Caco-2 (cell line): Measurements from ENCODE around the gene BIRC7. TPM values are rescaled to one million over a fixed set of nuclear protein-coding genes. Genes with fewer than 3 reads are reported as not detected.

ENCODE experiments used
- BruUV-seq: library from RNA; stranded (reverse); fragments of 400-500 nt; replicated peaks from 2 replicates; lab custom pipeline; 2021; lab: Mats Ljungman, UMichigan
- CTCF ChIA-PET: fragments of 300-600 bp; sonication (Branson Sonifier 250); formaldehyde crosslinking; loops from one replicate; lab custom pipeline; 2022; ENCODE audit warnings: antibody characterized with exemption; lab: Charles Lee
- POLR2A ChIA-PET: fragments of 300-600 bp; sonication (Branson Sonifier 250); formaldehyde crosslinking; loops from one replicate; lab custom pipeline; 2022; ENCODE audit warnings: antibody characterized with exemption; lab: Charles Lee
- DNase-seq, 2 experiments: peaks; one replicate each; pipeline versions ENCODE4 v3.0.0 to v3.0.0-alpha.2; 2020 to 2022
- H3K27me3 ChIP-seq: replicated peaks from 2 replicates; pipeline ENCODE4 v1.6.0; 2011; ENCODE audit warnings: low read length; ENCODE audit not compliant: control insufficient read depth, insufficient read depth
- H3K36me3 ChIP-seq: 2 replicates; pipeline ENCODE4 v1.5.1; 2011; ENCODE audit warnings: low read length; ENCODE audit not compliant: control insufficient read depth, insufficient read depth
- H3K4me1 ChIP-seq: fragments of 250-450 bp; sonication (Bioruptor Pico); 2 replicates; pipeline ENCODE4 v1.5.1; 2020; ENCODE audit warnings: mild to moderate bottlenecking
- H3K4me3 ChIP-seq: 2 replicates; pipeline ENCODE4 v1.5.1; 2011; ENCODE audit warnings: low read depth, mild to moderate bottlenecking, control low read depth, low read length
- H3K9me3 ChIP-seq: fragments of 250-450 bp; sonication (Bioruptor Pico); 2 replicates; pipeline ENCODE4 v1.5.1; 2020; ENCODE audit warnings: mild to moderate bottlenecking, moderate library complexity
- H3K27ac Mint-ChIP-seq: one replicate; pipeline ENCODE4 v1.8.0; 2022; ENCODE audit warnings: mixed read lengths; ENCODE audit not compliant: unreplicated experiment
- H3K27me3 Mint-ChIP-seq: one replicate; pipeline ENCODE4 v1.8.0; 2022; ENCODE audit warnings: mixed read lengths; ENCODE audit not compliant: insufficient read depth, unreplicated experiment
- H3K36me3 Mint-ChIP-seq: one replicate; pipeline ENCODE4 v1.8.0; 2022; ENCODE audit warnings: mild to moderate bottlenecking, mixed read lengths; ENCODE audit not compliant: insufficient read depth, unreplicated experiment
- H3K4me1 Mint-ChIP-seq: one replicate; pipeline ENCODE4 v1.8.0; 2022; ENCODE audit warnings: low read depth, mixed read lengths; ENCODE audit not compliant: unreplicated experiment
- H3K4me3 Mint-ChIP-seq: one replicate; pipeline ENCODE4 v1.8.0; 2022; ENCODE audit warnings: mild to moderate bottlenecking, moderate library complexity, mixed read lengths; ENCODE audit not compliant: unreplicated experiment
- H3K9me3 Mint-ChIP-seq: one replicate; pipeline ENCODE4 v1.8.0; 2022; ENCODE audit warnings: mixed read lengths; ENCODE audit not compliant: unreplicated experiment
- intact Hi-C: fragments of 100-400 bp; cut with micrococcal nuclease; formaldehyde crosslinking; loops from one replicate; pipeline ENCODE4 v1.10.0; 2022; ENCODE audit not compliant: unreplicated experiment
- total RNA-seq: library from RNA; stranded (reverse); gene quantifications from 2 replicates; pipeline ENCODE4 v1.2.3, GENCODE V29; 2022
- TF ChIP-seq, protein P1 (sequence below), 2 experiments: fragments of 200-600 bp in 1 of 2; IDR thresholded peaks; 1 replicate in 1 of 2; 2 replicates in 1 of 2; pipeline versions ENCODE4 v1.5.1 to v1.8.0; 2011 to 2022; ENCODE audit warnings: antibody characterized with exemption in 1 of 2, control low read depth in 1 of 2, inconsistent platforms in 1 of 2, low read depth in 1 of 2, low read length in 1 of 2, mild to moderate bottlenecking in 1 of 2, moderate library complexity in 1 of 2; ENCODE audit not compliant: insufficient read depth in 1 of 2, severe bottlenecking in 1 of 2, unreplicated experiment in 1 of 2

The BIRC7 gene
- total RNA-seq, 1 experiment from 2014 or later: 0.54 TPM

GRCh38 chr20:63285636-63286615 lies 50.2 kb downstream of the BIRC7 start:
- Mint-ChIP-seq H3K4me1 (no peaks in the 10 kb centered on the region), H3K36me3 (peaks cover 99% of the 10 kb centered on the region), H3K27ac (no peak overlapping the region), H3K4me3 (no peak overlapping the region), H3K27me3 (no peaks in the 10 kb centered on the region), H3K9me3 (no peaks in the 10 kb centered on the region)
- CTCF ChIA-PET: interaction anchor here (0.6 to 3.8 kb wide), 3 partner anchors 13 to 192 kb away, joined by 3 to 18 read pairs (median 5); no protein-coding TSS in a partner anchor
- Histone ChIP-seq H3K4me1 (no peaks in the 10 kb centered on the region), H3K36me3 (peaks cover 3% of the 10 kb centered on the region), H3K4me3 (no peak overlapping the region), H3K27me3 (no peaks in the 10 kb centered on the region), H3K9me3 (no peaks in the 10 kb centered on the region)
- intact Hi-C loops: no loop called here
- no peak for DNase-seq
- no TSS peak for BruUV-seq
- TF ChIP-seq, protein P1, sequence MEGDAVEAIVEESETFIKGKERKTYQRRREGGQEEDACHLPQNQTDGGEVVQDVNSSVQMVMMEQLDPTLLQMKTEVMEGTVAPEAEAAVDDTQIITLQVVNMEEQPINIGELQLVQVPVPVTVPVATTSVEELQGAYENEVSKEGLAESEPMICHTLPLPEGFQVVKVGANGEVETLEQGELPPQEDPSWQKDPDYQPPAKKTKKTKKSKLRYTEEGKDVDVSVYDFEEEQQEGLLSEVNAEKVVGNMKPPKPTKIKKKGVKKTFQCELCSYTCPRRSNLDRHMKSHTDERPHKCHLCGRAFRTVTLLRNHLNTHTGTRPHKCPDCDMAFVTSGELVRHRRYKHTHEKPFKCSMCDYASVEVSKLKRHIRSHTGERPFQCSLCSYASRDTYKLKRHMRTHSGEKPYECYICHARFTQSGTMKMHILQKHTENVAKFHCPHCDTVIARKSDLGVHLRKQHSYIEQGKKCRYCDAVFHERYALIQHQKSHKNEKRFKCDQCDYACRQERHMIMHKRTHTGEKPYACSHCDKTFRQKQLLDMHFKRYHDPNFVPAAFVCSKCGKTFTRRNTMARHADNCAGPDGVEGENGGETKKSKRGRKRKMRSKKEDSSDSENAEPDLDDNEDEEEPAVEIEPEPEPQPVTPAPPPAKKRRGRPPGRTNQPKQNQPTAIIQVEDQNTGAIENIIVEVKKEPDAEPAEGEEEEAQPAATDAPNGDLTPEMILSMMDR (IDR thresholded peaks at IDR 0.05; ENCODE audit: insufficient read depth in 1 of 2, low read depth in 1 of 2, low read length in 1 of 2, severe bottlenecking in 1 of 2, unreplicated experiment in 1 of 2): no peak
- POLR2A ChIA-PET: no interaction called here

DNA sequence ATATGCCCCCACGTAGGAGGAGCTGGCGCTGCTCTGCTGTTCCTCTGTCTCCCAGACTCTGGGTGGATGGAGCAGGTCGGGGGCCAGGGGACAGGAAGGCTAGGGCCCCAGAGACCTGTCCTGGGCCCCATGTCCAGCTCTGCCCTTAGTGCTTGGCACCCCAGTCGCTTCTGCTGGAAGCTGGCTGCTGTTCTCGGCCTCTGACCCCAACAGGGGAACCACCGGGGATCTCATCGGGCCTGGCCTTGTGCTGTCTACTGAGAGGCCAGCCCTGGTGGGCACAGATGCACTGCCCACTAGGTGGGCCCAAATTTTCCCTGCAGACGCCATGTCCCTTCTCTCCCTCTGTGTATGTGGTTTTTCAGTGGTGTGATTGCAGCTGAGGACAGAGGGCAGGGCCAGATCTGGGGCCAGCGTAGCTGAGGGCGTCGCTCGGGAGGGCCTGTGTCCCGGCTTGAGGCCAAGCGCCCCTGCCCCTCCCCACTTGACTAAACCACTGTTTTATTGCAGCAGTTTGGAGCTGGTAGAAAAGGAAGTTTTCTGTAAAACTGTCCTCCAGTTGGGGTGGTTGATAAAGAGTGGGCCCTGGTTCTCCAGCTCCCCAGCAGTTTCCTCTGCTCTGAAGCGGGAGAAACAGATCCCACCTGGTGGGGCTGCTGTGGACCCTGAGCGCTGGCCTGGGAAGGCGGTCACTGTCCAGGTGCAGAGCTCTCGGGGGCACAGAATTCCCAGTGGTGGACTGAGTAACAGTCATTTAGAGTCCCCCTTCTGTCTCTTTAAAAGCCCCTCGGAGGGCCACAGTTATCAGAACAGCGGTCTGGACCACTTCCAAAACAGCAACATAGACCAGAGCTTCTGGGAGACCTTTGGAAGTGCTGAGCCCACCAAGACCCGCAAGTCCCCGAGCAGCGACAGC lies 51.3 kb downstream of the BIRC7 start:
- CTCF ChIA-PET: interaction anchor here (0.6 to 3.8 kb wide), 3 partner anchors 64 to 102 kb away, joined by 3 to 18 read pairs (median 3); no protein-coding TSS in a partner anchor
- TF ChIP-seq, protein P1 (IDR thresholded peaks at IDR 0.05; ENCODE audit: insufficient read depth in 1 of 2, low read depth in 1 of 2, low read length in 1 of 2, severe bottlenecking in 1 of 2, unreplicated experiment in 1 of 2): no peak
- DNase-seq: no peak
- Histone ChIP-seq H3K36me3 (peaks cover 2% of the 10 kb centered on the region; the same call in 1 of the 2 replicates), H3K4me1 (no peaks in the 10 kb centered on the region), H3K4me3 (no peak overlapping the region), H3K9me3 (no peaks in the 10 kb centered on the region), H3K27me3 (no peaks in the 10 kb centered on the region)
- Mint-ChIP-seq H3K4me3 (no peak overlapping the region), H3K4me1 (no peaks in the 10 kb centered on the region), H3K9me3 (no peaks in the 10 kb centered on the region), H3K27ac (no peak overlapping the region), H3K36me3 (peaks cover 99% of the 10 kb centered on the region), H3K27me3 (no peaks in the 10 kb centered on the region)
- POLR2A ChIA-PET: interaction anchor here (0.6 kb wide), 1 partner anchor 32 kb away, joined by 10 read pairs; no protein-coding TSS in a partner anchor
- BruUV-seq: no TSS peak
- intact Hi-C loops: no loop called here
